GM06990 (cell line): Measurements from ENCODE around the gene SOCS7.

Experiments
- DNase-seq: peaks from one replicate; pipeline ENCODE4 v3.0.0-alpha.2; 2011; ENCODE audit not compliant: insufficient read length; ENCODE audit errors: extremely low read depth
- H3K27me3 ChIP-seq: replicated peaks from 2 replicates; pipeline ENCODE4 v1.6.0; 2011; ENCODE audit warnings: low read length; ENCODE audit not compliant: control insufficient read depth, insufficient read depth
- H3K36me3 ChIP-seq: 2 replicates; pipeline ENCODE4 v1.5.1; 2011; ENCODE audit warnings: low read length; ENCODE audit not compliant: control insufficient read depth, insufficient read depth
- H3K4me3 ChIP-seq: replicated peaks from 2 replicates; pipeline ENCODE4 v1.5.1; 2011; ENCODE audit warnings: low read depth, mild to moderate bottlenecking, control low read depth, low read length
- TF ChIP-seq, protein P1 (sequence below): IDR thresholded peaks from 2 replicates; pipeline ENCODE4 v1.5.1; 2011; ENCODE audit warnings: low read length, control low read depth, mild to moderate bottlenecking, inconsistent platforms; ENCODE audit not compliant: insufficient read depth, poor library complexity, severe bottlenecking

SOCS7 gene

DNA sequence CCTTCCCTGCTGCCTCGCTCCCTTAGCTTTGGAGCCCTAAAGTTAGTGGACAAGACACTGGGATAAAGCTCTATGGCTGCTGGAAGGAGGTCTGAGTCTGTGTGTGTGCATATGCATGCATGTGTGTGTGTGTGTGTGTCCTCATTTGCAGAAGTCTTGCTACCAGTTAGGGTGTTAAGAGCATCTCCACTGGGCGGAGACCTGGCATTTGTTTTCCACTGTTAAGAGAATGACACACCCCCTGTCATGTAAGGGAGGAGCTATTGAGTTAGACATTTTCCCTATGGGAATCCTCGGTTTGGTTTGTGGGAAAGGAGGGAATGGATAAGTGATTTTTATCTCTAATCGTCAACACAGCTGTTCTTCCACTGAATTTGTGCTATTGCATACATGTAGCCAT lies 51.8 kb downstream of the SOCS7 start:
- Histone ChIP-seq H3K4me3 (no peak overlapping the region), H3K36me3 (peaks cover 5% of the 10 kb centered on the region), H3K27me3 (no peaks in the 10 kb centered on the region)
- no peak for DNase-seq
- TF ChIP-seq, protein P1, sequence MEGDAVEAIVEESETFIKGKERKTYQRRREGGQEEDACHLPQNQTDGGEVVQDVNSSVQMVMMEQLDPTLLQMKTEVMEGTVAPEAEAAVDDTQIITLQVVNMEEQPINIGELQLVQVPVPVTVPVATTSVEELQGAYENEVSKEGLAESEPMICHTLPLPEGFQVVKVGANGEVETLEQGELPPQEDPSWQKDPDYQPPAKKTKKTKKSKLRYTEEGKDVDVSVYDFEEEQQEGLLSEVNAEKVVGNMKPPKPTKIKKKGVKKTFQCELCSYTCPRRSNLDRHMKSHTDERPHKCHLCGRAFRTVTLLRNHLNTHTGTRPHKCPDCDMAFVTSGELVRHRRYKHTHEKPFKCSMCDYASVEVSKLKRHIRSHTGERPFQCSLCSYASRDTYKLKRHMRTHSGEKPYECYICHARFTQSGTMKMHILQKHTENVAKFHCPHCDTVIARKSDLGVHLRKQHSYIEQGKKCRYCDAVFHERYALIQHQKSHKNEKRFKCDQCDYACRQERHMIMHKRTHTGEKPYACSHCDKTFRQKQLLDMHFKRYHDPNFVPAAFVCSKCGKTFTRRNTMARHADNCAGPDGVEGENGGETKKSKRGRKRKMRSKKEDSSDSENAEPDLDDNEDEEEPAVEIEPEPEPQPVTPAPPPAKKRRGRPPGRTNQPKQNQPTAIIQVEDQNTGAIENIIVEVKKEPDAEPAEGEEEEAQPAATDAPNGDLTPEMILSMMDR: no peak

DNA sequence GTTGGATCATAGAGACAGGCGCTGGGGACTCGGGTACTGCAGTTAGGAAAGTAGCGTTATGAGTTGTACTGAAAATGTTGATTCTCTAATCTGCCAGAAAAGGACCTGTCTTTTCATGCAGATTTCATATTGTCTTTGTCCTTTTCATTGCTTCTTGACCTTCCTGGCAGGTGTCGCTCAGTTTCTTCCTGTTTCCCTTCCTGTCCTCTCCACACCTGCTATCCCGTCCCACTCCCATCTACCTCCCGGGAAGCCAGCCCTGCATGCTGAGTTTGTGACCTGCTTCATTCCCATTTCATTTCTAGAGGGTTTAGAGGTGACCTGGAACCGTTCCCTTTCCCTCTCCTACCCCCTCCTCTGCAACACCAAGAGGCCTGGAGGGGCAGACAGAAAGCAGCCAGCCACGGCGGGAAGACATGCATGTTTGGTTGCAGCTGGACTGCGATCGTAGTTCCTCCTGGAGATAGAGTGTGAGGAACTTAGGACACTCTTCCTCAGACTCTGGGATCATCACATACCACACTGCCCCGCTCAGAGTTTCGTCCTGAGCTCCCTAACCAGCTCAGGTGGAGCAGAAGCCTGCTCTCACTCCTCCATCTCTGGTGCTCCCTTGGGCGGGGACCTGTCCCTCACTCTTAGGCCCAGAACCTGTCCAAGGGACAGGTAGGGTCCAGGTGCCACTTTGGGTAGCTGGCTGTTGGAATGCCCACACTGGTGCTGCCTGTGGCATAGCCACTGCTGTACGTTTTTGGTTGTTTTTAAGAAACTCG lies 52.7 kb downstream of the SOCS7 start:
- TF ChIP-seq, protein P1: no peak
- Histone ChIP-seq H3K4me3 (no peak overlapping the region), H3K36me3 (peaks cover 5% of the 10 kb centered on the region)

DNA sequence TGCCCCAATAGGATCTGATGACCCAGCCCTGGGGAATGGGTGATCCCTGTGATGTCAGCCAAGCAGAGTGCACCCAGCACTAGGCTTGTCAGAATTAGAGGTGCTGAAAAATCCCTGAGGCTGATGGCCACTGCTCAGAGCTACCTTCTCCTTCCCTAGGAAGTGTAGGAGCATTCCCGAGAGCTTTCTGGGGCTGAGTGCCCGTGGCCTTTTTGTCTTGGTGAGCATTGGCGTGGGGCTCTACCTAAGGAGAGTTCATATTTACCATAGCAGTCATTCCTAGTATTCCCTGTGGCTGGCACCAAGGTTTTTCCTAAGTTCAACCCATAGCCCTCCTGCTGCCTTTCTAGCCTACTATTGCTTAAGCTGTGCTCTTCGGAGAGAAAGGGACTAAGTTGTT lies 54.0 kb downstream of the SOCS7 start:
- Histone ChIP-seq H3K36me3 (peaks cover 2% of the 10 kb centered on the region), H3K4me3 (no peak overlapping the region), H3K27me3 (no peaks in the 10 kb centered on the region)
- TF ChIP-seq, protein P1: no peak
- DNase-seq: no peak

More for the DNA sequence above, 52.7 kb downstream of the SOCS7 start:
- no peaks in the 10 kb centered on the region for H3K27me3 ChIP-seq
- no peak for DNase-seq

DNA sequence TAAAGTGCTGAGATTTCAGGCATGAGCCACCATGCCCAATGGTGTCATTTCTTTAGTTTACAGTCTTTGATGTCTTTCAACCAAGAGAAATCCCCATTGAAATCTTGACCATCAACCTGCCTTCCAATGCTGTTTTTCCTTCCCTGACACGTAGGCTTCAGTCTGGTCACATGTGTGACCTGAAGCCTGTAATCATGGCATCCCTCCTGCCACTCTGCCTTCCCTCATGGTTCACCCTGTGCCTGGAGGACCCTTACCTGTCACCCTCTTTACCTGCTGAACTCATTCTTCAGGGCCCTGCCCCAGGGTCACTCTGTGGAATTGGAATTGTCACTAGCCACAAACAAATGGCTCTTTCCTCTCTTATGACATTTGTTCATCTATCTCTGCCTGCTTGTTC lies 58.6 kb downstream of the SOCS7 start:
- Histone ChIP-seq H3K4me3 (no peak overlapping the region), H3K36me3 (no peaks in the 10 kb centered on the region), H3K27me3 (no peaks in the 10 kb centered on the region; the same call in 1 of the 2 replicates)
- DNase-seq: no peak
- TF ChIP-seq, protein P1: no peak

DNA sequence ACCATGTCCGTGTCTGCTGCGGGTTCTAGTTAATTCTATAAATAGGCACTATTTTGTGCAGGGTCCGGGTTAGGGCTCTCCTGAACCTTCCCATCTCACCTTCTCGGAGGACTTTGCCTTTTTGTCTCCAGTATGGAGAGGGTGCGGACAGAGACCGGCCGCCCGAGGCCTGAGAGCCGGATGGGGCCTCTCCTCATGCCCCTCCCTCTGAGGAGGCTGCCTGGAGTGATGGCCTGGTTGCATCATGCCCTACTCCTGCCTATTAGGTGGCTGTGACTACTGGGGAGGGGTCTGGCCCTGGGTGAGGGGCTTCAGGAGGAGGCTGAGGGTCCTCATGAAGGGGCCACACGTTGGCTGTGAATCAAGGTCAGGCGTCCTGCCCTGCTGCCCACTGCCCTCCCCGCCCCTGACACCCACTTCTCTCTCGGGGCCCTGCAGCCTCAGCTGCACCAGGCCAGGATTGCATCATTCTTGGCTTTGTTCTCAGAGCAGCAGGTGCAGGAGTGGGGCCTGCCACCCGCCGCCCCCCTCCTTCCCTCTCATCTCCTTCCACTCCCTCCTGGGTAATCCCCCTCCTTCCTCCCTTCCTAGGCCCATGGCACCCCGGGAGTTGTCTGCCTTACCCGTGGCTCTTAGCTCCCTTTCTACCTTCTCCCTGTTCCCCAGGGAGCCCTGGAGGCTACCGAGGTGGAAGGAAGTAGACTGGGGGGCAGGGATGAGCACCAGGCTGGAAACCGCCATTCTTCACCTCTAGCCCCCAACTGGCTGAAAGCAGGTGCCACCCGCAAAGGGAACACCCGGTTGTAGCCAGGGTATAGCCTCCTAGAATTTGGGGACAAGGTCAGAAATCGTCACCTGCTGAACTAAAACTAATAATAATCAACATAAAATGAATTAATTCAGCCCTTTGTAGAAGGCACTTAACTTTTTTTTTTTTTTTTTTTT lies 63.9 kb downstream of the SOCS7 start:
- peaks cover 3% of the 10 kb centered on the region for H3K27me3 ChIP-seq
- peak; percentile 78 for DNase-seq
- peak overlapping the region; percentile 14; the same call in 1 of the 2 replicates for H3K4me3 ChIP-seq
- H3K36me3 ChIP-seq: no peaks in the 10 kb centered on the region
- TF ChIP-seq, protein P1: no peak
